RKO (cell line): ENCODE measurements around the gene TM2D1.

Source experiments
- DNase-seq: peaks from one replicate; pipeline ENCODE4 v3.0.0-alpha.2; 2016; ENCODE audit warnings: low spot score

TM2D1 gene

DNA sequence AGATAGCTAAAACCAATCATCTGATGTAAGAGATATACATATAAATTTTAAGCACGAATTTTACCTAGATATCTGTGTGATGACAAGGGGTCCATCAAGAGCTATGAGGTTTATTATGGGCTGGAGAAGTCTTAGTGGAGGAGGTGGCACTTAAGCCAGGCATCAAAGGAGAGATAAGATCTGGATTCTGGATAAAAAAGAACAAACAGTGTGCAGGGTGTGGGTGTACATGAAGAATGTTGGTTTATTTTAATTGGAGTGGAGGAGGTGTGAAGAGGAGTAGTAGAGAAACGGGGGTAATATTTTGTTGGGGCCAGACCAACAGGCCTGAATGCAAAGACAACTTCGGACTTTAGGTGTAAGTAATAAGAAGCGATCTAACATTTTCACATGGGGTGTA lies 80.6 kb downstream of the TM2D1 start:
- no peak for DNase-seq

DNA sequence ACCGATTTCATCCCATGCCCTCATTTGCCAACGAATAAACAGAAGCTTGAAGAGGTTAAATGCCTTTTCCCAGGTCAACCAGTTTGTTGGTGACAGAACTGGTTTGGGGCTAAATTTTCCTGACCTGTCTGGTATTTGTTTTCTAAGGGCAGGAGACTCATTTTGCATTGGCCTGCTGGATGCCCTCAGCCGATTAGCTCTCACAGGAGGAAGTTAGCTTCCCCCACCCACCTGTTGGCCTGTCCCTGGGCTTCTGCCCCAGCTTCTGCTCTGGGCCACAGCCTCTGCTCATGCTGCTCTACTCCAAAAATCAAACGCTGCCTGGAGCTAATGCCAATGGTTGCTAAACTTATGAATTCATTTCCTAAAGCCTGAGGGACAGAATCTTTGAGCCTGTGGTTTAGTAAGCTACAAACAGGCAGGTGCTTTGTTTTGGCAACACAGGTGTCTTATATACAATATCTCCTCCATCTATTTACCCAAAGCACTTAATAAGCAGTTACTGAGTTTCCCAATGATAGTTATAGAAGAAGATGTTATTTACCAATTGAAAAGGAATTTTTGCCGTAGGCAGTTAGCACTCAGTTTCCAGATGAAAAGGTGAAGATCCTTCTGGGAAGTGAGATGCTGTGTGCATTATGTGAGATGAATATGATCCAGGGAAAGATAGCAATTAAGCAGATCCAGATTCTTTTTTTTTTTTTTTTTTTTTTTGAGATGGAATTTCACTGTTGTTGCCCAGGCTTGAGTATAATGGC lies 82.3 kb downstream of the TM2D1 start:
- DNase-seq, result no peak

DNA sequence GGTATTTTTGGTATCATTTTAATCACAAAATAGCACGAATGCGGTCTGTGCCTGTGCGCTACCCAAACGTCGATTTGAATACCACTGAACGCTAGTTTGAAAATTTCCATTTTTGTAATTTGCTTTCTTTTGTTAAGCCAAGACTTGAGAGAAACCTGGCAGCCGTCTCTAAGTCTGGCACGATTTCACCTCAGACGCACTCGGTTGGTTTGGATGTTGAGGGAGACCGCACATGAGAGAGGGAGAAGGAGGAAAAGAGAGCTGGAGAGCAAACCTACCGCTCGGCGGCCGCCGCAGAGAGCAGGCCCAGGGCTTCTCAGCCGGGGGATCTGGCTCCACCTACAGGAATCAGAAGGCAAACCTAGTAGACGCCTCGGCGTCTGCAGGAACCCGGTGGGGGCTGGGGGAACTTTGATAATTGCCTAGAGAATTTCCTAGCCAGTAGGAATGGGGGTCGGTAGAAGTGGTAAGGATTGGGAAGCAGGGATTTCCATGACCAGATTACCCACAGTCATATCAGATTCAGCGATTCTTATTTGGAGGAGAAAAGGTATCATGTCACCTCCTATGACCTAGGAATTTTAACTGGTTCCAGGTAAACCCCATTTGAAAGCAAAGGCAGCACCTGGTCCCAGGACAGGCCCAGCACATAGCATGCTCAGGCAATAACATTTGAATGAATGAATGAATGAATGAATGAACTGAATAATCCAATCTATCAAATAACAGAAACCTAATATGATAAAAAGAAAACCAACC lies 83.2 kb downstream of the TM2D1 start:
- DNase-seq, result no peak

DNA sequence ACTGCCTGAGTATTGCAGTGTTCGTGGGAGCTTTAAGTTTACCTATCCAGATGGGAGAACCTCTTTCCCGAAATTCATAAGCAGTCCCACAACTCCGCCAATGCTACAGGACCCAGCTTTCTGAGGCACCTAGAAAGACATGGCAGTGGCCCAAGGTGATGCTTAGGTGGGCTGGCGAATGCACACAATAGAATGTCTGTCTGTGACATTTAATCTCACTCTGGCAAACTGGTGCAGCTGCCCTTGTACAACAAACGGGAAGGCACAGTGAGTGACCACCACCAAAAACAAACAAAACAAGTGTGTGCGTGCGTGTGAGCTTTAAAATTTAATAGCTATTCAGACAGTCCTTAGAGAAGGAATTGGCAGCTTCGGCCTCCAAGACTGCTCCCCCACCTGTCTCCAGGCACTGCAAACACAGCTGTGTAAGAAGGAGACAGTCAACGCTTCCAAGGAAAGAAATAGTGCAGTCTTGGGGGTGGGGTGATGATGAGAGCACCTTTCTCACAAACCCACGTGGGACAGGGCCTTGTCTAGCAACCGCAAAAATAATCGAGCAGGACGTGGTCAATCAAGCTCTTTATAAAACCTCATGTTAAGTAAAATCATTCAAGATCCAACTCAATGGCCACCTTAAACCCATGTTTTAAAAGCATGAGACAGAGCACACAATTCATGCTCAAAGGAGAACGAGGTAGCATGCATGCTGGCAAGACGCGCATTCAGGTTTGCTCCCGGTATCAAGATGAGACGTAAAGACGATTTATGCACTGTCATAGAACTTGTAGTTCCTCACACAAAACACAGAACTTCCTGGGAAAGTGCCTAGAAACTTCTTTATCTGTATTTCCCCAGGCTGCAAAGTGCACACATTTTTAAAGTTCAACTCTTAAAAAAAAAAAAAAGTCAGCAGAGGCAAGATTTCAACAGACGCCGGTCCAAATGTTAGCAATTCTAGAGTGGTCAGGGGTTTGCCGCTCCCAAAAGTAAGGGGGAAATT lies 84.1 kb downstream of the TM2D1 start:
- no peak for DNase-seq

DNA sequence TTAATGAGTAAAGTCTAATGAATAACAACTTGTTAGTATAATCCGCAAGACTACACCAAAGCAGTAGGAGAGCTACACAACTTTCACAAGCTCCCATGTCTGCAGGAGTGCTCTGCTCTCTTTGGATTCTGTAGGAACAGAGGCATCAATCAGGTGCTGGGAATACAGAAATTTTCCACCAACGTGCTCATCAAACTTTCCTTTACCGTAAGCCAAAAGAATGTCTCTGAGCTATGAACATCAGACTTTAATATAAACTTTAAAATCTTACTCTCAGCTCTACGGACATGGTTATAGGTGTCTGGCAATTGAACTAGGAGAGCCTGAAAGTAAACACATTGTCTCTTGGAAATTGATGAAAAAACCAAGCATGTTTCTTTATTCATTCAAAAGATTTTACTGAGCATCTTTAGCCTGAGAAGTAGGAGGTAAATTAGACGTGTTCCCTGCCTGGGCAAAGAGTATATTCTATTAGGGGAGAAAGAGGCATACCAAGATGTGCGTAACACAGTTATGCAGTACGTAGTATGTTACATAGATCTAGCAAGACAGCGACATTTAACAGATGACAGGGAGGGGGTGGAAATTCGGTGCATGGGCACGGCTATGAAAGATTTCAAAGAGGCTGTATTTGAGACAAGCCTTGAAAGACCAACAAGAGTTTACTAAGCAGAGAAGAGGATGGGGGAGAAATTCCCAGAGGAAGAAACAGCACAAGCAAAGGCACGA lies 85.2 kb downstream of the TM2D1 start:
- no peak for DNase-seq

DNA sequence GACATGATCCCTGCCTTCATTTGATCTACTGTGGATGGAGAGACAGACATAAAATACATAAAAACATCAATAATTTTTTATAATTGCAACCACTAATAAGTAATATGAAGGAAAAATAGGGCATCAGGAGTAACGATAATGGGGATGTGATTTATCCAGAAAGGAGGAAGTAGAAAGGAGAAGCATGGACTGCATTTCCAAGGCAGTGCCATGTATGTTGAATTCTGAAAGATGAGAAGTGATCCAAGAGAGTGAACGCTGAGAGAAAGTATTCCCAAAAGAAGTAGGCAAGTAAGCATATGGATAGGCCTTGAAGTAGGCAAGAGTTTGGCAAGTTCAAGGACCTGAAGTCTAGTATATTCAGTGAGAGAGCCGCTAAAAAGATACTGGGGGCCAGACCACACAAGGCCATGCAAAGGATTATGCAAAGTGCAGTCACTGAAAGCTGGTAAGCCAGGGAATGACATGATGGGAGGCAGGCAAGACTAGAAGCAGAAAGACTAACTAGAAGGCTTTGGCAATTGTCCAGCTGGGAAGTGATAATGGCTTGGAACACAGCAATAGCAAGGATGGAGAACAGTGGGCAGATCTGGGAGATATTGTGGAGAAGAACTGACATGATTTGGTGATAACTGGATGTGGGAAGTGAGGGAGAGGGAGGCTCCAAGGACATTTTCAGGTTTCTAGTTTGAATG lies 85.9 kb downstream of the TM2D1 start:
- no peak for DNase-seq

DNA sequence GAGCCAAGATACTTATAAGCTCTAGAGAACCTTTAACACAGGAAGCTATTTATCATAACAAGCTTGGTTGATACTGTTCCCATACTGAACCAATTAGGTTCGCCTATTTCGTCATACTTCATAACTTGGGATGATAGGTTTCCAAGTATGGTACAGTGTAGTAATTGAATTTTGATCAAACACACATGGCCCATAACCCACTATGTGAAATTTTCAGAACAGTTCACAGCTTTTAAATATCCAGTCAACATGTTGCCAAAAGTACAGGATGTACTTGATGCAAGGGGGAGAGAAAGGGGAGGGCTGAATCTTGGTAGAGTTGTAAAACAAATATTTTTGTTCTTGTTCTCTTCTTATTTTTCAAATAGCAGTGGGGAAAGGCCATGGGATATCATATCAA lies 86.6 kb downstream of the TM2D1 start:
- DNase-seq, result no peak

DNA sequence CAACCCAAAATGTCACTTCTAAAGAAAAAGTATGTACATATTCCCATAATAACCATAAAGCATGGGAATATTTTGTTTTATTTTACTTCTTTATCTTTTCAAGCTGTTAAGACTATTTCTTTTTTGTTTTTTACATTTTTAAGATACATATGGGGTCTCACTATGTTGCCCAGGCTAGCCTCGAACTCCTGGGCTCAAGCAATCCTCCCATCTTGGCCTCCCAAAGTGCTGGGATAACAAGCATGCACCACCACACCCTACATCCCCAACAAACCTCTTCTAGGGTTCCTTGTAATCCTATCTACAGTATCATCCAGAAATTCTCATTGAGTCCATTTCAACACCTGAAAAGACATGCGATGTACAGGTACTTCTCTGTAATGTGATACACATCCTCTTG lies 87.5 kb downstream of the TM2D1 start:
- DNase-seq, result no peak

DNA sequence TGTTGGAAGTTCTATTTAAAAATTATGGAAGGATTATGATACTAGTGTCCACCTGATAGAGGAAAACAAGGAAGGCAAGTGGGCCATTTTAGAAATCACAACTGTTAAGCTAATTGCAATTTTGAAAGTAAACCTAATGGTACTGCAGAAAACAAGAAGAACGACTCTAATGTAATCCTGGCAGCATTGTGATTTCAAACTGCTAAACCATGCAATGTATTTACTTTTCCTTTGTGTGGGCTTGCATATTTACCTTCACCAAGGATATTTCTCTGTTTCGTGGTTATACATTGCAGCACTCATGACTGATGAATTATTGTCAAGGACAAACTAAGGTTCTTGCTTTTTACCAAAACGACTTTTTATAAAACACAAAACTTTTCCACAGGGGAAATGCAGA lies 88.1 kb downstream of the TM2D1 start:
- DNase-seq, result no peak

DNA sequence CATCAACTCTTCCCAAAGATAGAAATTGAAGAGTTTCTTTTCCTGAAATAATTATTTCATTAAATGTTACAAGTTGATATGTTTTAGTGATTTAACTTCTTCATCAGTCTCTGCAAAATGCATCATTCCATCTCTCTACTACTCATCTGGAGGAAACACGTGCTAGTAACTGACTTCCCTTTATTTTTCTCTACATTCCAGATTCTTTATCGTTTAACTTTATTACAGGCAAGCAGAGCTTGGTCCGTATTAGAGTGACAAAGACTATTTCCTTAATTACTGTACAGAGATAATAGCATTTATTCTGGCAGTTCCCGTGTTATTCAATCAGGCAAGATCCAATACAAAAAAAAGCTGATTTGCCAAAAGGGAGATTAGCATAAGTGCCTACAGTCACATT lies 88.6 kb downstream of the TM2D1 start:
- DNase-seq, result no peak

DNA sequence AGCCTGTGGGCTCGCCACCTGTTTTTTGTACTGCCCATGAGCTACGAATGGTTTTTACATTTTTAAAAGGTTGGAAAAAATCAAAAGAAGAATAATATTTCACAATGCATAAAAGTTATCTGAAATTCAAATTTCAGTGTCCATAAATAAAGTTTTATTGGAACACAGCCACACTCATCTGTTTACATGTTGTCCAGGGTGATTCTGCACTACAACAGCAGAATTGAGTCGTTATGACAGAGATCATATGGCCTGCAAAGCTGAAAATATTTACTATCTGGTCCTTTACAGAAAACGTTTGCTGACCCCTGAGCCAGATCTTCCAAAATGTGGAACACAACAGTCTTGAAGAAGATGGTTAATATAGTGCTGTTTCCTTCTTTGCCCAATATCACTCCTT lies 89.4 kb downstream of the TM2D1 start:
- DNase-seq, result no peak

DNA sequence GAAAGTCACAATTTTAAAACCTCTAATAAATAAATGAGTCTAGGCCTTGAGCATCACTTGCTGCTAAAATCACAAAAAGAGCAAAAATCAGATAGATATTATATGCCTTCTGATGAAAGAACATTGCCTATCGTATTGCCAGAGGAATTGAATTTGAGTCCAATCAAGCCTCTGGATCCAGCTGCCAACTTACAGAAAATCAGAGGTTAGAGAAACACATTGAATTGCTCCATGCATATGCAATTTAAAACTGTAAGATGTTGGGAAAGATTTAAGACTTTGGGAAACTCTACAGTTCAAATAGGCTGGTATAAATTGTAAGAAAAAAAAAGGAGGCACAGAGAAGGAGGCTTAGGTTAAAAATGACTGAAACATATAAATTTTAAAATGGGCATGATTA lies 93.5 kb downstream of the TM2D1 start:
- no peak for DNase-seq
